ENCODE data around the gene OR5T3.

OR5T3 gene

DNA sequence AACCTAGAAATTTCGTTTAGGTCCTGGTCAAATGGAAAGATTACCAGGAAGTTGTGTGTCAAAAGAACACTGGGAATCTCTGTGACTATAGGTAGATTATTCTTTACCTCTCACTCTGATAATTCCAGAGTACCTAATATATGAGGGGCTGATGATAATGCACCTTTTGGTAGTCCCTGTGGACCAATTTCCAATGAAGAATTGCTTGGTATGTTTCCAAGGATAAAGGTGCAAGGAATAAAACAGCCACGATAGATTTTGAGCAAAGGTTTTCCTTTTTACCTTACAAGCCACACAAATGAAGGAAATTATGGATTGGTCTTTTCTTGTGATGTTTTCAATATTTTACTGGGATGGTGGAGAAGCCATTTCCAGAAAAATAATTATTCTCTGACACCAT lies 40.1 kb downstream of the OR5T3 start, which contains the start of gene OR8H1:
TSS of gene OR8H1 (minus strand) at position 101 of the 400 bp plus-strand sequence. CDS start 1,192 bp downstream, outside the sequence.
- H3K27ac ChIP-seq (ENCODE audit: low read depth, low read length, poor library complexity, severe bottlenecking): no peak within 1 kb of the TSS
- no peaks in the 10 kb centered on the region for H3K36me3 ChIP-seq (ENCODE audit: insufficient read depth, low read length)
- no peaks in the 10 kb centered on the region for H3K27me3 ChIP-seq (ENCODE audit: insufficient read depth, low read length)
- H3K9me3 ChIP-seq (ENCODE audit: low read length): no peaks in the 10 kb centered on the region
- no peak for TF ChIP-seq EZH2 (IDR thresholded peaks at IDR 0.05; ENCODE audit: borderline replicate concordance, low read length)
- TF ChIP-seq, protein P1, sequence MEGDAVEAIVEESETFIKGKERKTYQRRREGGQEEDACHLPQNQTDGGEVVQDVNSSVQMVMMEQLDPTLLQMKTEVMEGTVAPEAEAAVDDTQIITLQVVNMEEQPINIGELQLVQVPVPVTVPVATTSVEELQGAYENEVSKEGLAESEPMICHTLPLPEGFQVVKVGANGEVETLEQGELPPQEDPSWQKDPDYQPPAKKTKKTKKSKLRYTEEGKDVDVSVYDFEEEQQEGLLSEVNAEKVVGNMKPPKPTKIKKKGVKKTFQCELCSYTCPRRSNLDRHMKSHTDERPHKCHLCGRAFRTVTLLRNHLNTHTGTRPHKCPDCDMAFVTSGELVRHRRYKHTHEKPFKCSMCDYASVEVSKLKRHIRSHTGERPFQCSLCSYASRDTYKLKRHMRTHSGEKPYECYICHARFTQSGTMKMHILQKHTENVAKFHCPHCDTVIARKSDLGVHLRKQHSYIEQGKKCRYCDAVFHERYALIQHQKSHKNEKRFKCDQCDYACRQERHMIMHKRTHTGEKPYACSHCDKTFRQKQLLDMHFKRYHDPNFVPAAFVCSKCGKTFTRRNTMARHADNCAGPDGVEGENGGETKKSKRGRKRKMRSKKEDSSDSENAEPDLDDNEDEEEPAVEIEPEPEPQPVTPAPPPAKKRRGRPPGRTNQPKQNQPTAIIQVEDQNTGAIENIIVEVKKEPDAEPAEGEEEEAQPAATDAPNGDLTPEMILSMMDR (IDR thresholded peaks at IDR 0.05; ENCODE audit: low read length): no peak
- H3K4me1 ChIP-seq (ENCODE audit: insufficient read depth, low read length, severe bottlenecking): no peaks in the 10 kb centered on the region
- H2AFZ ChIP-seq (ENCODE audit: low read length): no peak within 1 kb of the TSS
- no peaks in the 10 kb centered on the region for H3K9me2 ChIP-seq (ENCODE audit: low read depth, low read length)
- no peak within 1 kb of the TSS for H3K4me2 ChIP-seq (ENCODE audit: low read length)
- no peaks in the 10 kb centered on the region for H3F3A ChIP-seq (ENCODE audit: insufficient read depth, low read length)
- no peak within 1 kb of the TSS for H3K9ac ChIP-seq (ENCODE audit: low read length)
- no peaks in the 10 kb centered on the region for H4K20me1 ChIP-seq (ENCODE audit: insufficient read depth, low read length)
- H3K4me3 ChIP-seq (ENCODE audit: low read depth, low read length, poor library complexity, severe bottlenecking): no peak within 1 kb of the TSS
- no peaks in the 10 kb centered on the region for H3K79me2 ChIP-seq (ENCODE audit: insufficient read depth, low read length)

DNA sequence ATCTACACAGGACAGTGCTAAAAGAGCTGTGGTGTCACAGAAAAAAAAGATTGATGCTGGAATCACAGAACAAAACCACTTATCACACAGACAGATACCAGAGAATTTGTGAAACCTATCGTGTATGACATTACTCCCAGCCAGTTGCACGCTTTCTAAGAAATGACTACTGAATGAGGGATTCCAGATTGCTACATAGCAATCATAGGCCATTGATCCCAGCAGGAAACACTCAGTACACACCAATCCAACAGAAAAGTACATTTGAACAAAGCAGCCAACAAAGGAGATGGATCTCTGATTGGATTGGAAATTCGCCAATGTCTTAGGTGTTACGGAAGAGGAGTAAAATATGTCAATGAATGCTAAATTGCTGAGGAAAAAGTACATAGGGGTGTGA lies 44.8 kb downstream of the OR5T3 start:
- Histone ChIP-seq H4K20me1 (ENCODE audit: insufficient read depth, low read length) (no peaks in the 10 kb centered on the region), H2AFZ (ENCODE audit: low read length) (no peak overlapping the region), H3K36me3 (ENCODE audit: insufficient read depth, low read length) (no peaks in the 10 kb centered on the region), H3K9me2 (ENCODE audit: low read depth, low read length) (no peaks in the 10 kb centered on the region), H3K79me2 (ENCODE audit: insufficient read depth, low read length) (no peaks in the 10 kb centered on the region), H3K27ac (ENCODE audit: low read depth, low read length, poor library complexity, severe bottlenecking) (no peak overlapping the region), H3K9ac (ENCODE audit: low read length) (no peak overlapping the region), H3K4me1 (ENCODE audit: insufficient read depth, low read length, severe bottlenecking) (no peaks in the 10 kb centered on the region), H3K4me2 (ENCODE audit: low read length) (no peak overlapping the region), H3K27me3 (ENCODE audit: insufficient read depth, low read length) (no peaks in the 10 kb centered on the region), H3K4me3 (ENCODE audit: low read depth, low read length, poor library complexity, severe bottlenecking) (no peak overlapping the region), H3K9me3 (ENCODE audit: low read length) (no peaks in the 10 kb centered on the region), H3F3A (ENCODE audit: insufficient read depth, low read length) (no peaks in the 10 kb centered on the region)
- TF ChIP-seq EZH2 (IDR thresholded peaks at IDR 0.05; ENCODE audit: borderline replicate concordance, low read length): no peak
- TF ChIP-seq, protein P1 (IDR thresholded peaks at IDR 0.05; ENCODE audit: low read length): no peak

Data from OCI-LY1 (cell line).